A549 (cell line): ENCODE data around the gene MITF.

Experiments
- CBX8 ChIP-seq: fragments of 200-600 bp; sonication (generic); IDR thresholded peaks from 2 replicates; pipeline ENCODE4 v1.6.1; 2016
- CTCF ChIP-seq: fragments of >200 bp; sonication (Bioruptor Twin); formaldehyde crosslinking; IDR thresholded peaks from 3 replicates; pipeline ENCODE4 v1.5.1; 2016
- EP300 ChIP-seq, 2 experiments: fragments of >200 bp; sonication (Bioruptor Twin); formaldehyde crosslinking; IDR thresholded peaks; 2 replicates in 1 of 2; 3 replicates in 1 of 2; pipeline ENCODE4 v1.6.1; 2016 to 2017
- FOXS1 ChIP-seq: fragments of 250-450 bp; sonication (Bioruptor Pico); IDR thresholded peaks from 2 replicates; pipeline ENCODE4 v1.5.0; 2020; ENCODE audit warnings: mild to moderate bottlenecking, moderate library complexity
- GATA3 ChIP-seq: IDR thresholded peaks from 2 replicates; pipeline ENCODE4 v1.6.1; 2012; ENCODE audit warnings: borderline replicate concordance
- HDAC2 ChIP-seq: fragments of 200-600 bp; sonication (generic); IDR thresholded peaks from 2 replicates; pipeline ENCODE4 v1.6.1; 2016
- HEYL ChIP-seq: fragments of 250-450 bp; sonication (Bioruptor Pico); IDR thresholded peaks from 2 replicates; pipeline ENCODE4 v1.8.0; 2021; ENCODE audit warnings: mild to moderate bottlenecking, moderate library complexity
- MAX ChIP-seq: IDR thresholded peaks from 2 replicates; pipeline ENCODE4 v1.6.1; 2012
- MAZ ChIP-seq: fragments of 150-350 bp; IDR thresholded peaks from 2 replicates; pipeline ENCODE4 v1.6.1; 2014; ENCODE audit warnings: antibody characterized with exemption, low read depth, low read length, borderline replicate concordance
- NFE2L2 ChIP-seq: fragments of 150-350 bp; conservative IDR thresholded peaks from 2 replicates; pipeline ENCODE4 v1.6.1; 2014; ENCODE audit warnings: low read length
- NPAS2 ChIP-seq: fragments of 250-450 bp; sonication (Bioruptor Pico); IDR thresholded peaks from 2 replicates; pipeline ENCODE4 v1.8.0; 2022; ENCODE audit warnings: mild to moderate bottlenecking, moderate library complexity, borderline replicate concordance
- POLR2AphosphoS2 ChIP-seq: conservative IDR thresholded peaks from 2 replicates; pipeline ENCODE4 v1.6.1; 2012; ENCODE audit warnings: low read length, improper control_type of control experiment, inconsistent platforms
- RCOR1 ChIP-seq: fragments of 150-350 bp; IDR thresholded peaks from 2 replicates; pipeline ENCODE4 v1.6.1; 2014; ENCODE audit warnings: antibody characterized with exemption, low read length, low read depth
- TF ChIP-seq, protein P1 (sequence below): fragments of 450-650 bp; IDR thresholded peaks from 2 replicates; pipeline ENCODE4 v1.6.1; 2014; ENCODE audit warnings: antibody characterized with exemption

- TF ChIP-seq CTCF (no peak), NFE2L2 (no peak), HEYL (CRISPR knock-in tag) (no peak), CBX8 (no peak), NPAS2 (CRISPR knock-in tag) (no peak), MAZ (no peak), MAX (no peak), GATA3 (no peak), RCOR1 (no peak), EP300 (IDR thresholded peaks at IDR 0.05) (no peak), FOXS1 (CRISPR knock-in tag) (no peak), HDAC2 (no peak), POLR2AphosphoS2 (no peak)
- TF ChIP-seq, protein P1, sequence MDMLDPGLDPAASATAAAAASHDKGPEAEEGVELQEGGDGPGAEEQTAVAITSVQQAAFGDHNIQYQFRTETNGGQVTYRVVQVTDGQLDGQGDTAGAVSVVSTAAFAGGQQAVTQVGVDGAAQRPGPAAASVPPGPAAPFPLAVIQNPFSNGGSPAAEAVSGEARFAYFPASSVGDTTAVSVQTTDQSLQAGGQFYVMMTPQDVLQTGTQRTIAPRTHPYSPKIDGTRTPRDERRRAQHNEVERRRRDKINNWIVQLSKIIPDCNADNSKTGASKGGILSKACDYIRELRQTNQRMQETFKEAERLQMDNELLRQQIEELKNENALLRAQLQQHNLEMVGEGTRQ, result no peak
These were observed 38.3 kb downstream of the MITF start for GRCh38 chr3:69777582-69777967.
